ENCODE measurements around the gene CGB1. TPM values are rescaled to one million over a fixed set of nuclear protein-coding genes. Genes with fewer than 3 reads are reported as not detected.

The CGB1 gene
- total RNA-seq, 4 donors from 2014 or later = not detected

DNA sequence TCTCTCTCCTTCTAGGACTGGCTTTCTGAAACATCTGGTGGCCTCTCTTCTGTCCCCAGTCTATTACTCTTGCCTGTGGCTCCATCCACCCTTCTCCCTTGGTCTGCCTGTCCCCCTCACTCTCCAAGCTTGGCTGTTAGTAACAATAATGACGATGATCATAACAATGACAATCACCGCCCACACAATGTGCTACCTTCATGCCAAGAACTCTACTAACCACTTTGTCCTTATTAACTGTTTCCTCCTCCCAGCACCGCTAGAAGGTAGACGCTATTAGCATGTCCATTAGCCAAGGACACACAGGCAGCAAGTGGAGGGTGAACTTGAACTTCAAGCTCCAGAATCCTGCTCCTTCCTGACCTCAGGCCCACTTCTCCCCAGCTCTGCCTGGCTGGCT, 46.3 kb downstream of the CGB1 start:
- Histone ChIP-seq H3K4me1 (peaks cover 0 to 44% (median 25%) of the 10 kb centered on the region in 4 donors), H3K27me3 (no peaks in the 10 kb centered on the region), H3K27ac (no peak overlapping the region), H3K4me3 (no peak overlapping the region), H3K36me3 (peaks cover 0 to 50% (median 9%) of the 10 kb centered on the region in 3 donors), H3K9me3 (no peaks in the 10 kb centered on the region)
- WGBS, 2 donors = 69 to 70% methylated on average over 4 of the region's 4 CpGs
- DNase-seq (ENCODE audit: low spot score in 2 of 2) = no peak
- no peak for TF ChIP-seq POLR2A (IDR thresholded peaks at IDR 0.05)
- TF ChIP-seq EP300 (IDR thresholded peaks at IDR 0.05) = no peak
- TF ChIP-seq, protein P1, sequence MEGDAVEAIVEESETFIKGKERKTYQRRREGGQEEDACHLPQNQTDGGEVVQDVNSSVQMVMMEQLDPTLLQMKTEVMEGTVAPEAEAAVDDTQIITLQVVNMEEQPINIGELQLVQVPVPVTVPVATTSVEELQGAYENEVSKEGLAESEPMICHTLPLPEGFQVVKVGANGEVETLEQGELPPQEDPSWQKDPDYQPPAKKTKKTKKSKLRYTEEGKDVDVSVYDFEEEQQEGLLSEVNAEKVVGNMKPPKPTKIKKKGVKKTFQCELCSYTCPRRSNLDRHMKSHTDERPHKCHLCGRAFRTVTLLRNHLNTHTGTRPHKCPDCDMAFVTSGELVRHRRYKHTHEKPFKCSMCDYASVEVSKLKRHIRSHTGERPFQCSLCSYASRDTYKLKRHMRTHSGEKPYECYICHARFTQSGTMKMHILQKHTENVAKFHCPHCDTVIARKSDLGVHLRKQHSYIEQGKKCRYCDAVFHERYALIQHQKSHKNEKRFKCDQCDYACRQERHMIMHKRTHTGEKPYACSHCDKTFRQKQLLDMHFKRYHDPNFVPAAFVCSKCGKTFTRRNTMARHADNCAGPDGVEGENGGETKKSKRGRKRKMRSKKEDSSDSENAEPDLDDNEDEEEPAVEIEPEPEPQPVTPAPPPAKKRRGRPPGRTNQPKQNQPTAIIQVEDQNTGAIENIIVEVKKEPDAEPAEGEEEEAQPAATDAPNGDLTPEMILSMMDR (IDR thresholded peaks at IDR 0.05) = no peak

- H3K36me3 ChIP-seq = peaks cover 0 to 56% (median 13%) of the 10 kb centered on the region in 3 donors
- 67 to 69% methylated on average over 17 of the region's 17 CpGs for WGBS, 2 donors
Observed at GRCh38 chr19:48989701-48990291, 46.9 kb downstream of the CGB1 start.

DNA sequence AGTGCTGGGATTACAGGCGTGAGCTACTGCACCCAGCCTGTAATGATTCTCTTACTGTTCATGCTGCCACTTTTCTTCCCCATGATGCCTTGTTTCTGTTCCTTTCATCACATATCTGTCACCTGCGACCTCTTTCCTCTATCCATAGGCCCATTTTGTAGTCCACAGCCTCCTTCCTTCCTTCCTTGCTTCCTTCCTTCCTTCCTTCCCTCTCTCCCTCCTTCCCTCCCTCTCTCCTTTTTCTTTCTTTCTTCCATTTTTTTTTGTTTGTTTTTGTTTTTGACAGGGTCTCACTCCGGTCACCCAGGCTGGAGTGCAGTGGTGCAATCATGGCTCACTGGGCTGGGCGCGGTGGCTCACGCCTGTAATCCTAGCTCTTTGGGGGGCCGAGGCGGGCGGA, 47.8 kb downstream of the CGB1 start:
- Histone ChIP-seq H3K9me3 (no peaks in the 10 kb centered on the region), H3K36me3 (peaks cover 0 to 65% (median 13%) of the 10 kb centered on the region in 3 donors), H3K4me1 (peaks cover 0 to 29% (median 14%) of the 10 kb centered on the region in 4 donors), H3K27ac (no peak overlapping the region), H3K4me3 (no peak overlapping the region), H3K27me3 (no peaks in the 10 kb centered on the region)
- WGBS, 2 donors = 91 to 95% methylated on average over 9 of the region's 9 CpGs
- TF ChIP-seq, protein P1 (IDR thresholded peaks at IDR 0.05) = no peak
- no peak for TF ChIP-seq POLR2A (IDR thresholded peaks at IDR 0.05)
- no peak for TF ChIP-seq EP300 (IDR thresholded peaks at IDR 0.05)
- no peak for DNase-seq (ENCODE audit: low spot score in 2 of 2)

More at GRCh38 chr19:48989701-48990291, 46.9 kb downstream of the CGB1 start:
- TF ChIP-seq, protein P1 (IDR thresholded peaks at IDR 0.05) = no peak
- TF ChIP-seq POLR2A (IDR thresholded peaks at IDR 0.05) (no peak), EP300 (IDR thresholded peaks at IDR 0.05) (no peak)
- Histone ChIP-seq H3K4me1 (peaks cover 0 to 38% (median 23%) of the 10 kb centered on the region in 4 donors), H3K9me3 (no peaks in the 10 kb centered on the region), H3K4me3 (no peak overlapping the region), H3K27me3 (no peaks in the 10 kb centered on the region), H3K27ac (no peak overlapping the region)
- no peak for DNase-seq (ENCODE audit: low spot score in 2 of 2)

DNA sequence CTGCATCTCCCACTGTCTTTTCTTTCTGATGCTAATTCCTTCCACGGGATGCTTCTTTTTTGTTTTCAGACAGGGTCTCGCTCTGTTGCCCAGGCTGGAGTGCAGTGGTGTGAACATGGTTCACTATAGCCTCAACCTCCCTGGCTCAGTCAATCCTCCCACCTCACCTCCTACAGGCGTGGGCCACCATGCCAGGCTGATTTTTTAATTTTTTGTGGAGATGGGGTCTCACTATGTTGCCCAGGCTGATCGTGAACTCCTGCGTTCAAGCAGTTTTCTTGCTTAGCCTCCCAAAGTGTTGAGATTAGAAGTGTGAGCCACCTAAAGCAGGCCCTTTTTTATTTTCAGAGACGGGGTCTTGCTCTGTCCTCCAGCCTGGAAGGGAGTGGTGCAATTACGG, 48.4 kb downstream of the CGB1 start:
- peaks cover 0 to 71% (median 17%) of the 10 kb centered on the region in 3 donors for H3K36me3 ChIP-seq
- H3K27ac ChIP-seq = no peak overlapping the region
- no peak overlapping the region for H3K4me3 ChIP-seq
- H3K9me3 ChIP-seq = no peaks in the 10 kb centered on the region
- TF ChIP-seq, protein P1 (IDR thresholded peaks at IDR 0.05) = no peak
- TF ChIP-seq EP300 (IDR thresholded peaks at IDR 0.05) (no peak), POLR2A (IDR thresholded peaks at IDR 0.05) (no peak)
- H3K4me1 ChIP-seq = peaks cover 0 to 29% (median 14%) of the 10 kb centered on the region in 4 donors
- 95 to 96% methylated on average over 7 of the region's 7 CpGs for WGBS, 2 donors
- no peak for DNase-seq (ENCODE audit: low spot score in 2 of 2)
- H3K27me3 ChIP-seq = no peaks in the 10 kb centered on the region

- H3K4me1 ChIP-seq = peaks cover 0 to 29% (median 14%) of the 10 kb centered on the region in 4 donors
- no peak for TF ChIP-seq EP300 (IDR thresholded peaks at IDR 0.05)
- TF ChIP-seq, protein P1 (IDR thresholded peaks at IDR 0.05) = no peak
- no peak for TF ChIP-seq POLR2A (IDR thresholded peaks at IDR 0.05)
- 85 to 89% methylated on average over 7 of the region's 7 CpGs for WGBS, 2 donors
- no peak overlapping the region for H3K4me3 ChIP-seq
- H3K27me3 ChIP-seq = no peaks in the 10 kb centered on the region
- peaks cover 0 to 80% (median 19%) of the 10 kb centered on the region in 3 donors for H3K36me3 ChIP-seq
- no peaks in the 10 kb centered on the region for H3K9me3 ChIP-seq
- no peak for DNase-seq (ENCODE audit: low spot score in 2 of 2)
- no peak overlapping the region for H3K27ac ChIP-seq
Observed at GRCh38 chr19:48987323-48987722, 49.4 kb downstream of the CGB1 start.

Data from tibial nerve (tissue), 4 donors.